Naive thymus-derived CD4-positive, alpha-beta T cell (primary cell): ENCODE measurements around the gene PCSK4. TPM values are rescaled to one million over a fixed set of nuclear protein-coding genes. Genes with fewer than 3 reads are reported as not detected.

ENCODE experiments used
- ATAC-seq: fragments of 150-1000 bp; cut with Tn5 transposase; 2 replicates; pipeline ENCODE4 v1.10.0; 2021; ENCODE audit warnings: mild to moderate bottlenecking, moderate library complexity
- CTCF ChIA-PET: fragments of 350-600 bp; sonication (Branson Sonifier 250); formaldehyde crosslinking; loops from one replicate; lab custom pipeline; 2021; ENCODE audit warnings: antibody characterized with exemption; lab: Charles Lee
- POLR2A ChIA-PET: fragments of 350-600 bp; sonication (Branson Sonifier 250); formaldehyde crosslinking; loops from one replicate; lab custom pipeline; 2021; ENCODE audit warnings: antibody characterized with exemption, inconsistent platforms; lab: Charles Lee
- DNase-seq, 9 donors: peaks; one replicate each; pipeline versions ENCODE4 v3.0.0 to v3.0.0-alpha.2; 2020 to 2022; ENCODE audit warnings: mixed read lengths in 1 of 9
- H3K27ac ChIP-seq: one replicate; pipeline ENCODE4 v1.7.0; 2013; ENCODE audit warnings: mild to moderate bottlenecking, low read depth, low read length, moderate library complexity
- H3K27me3 ChIP-seq, 2 donors: one replicate each; pipeline ENCODE4 v1.7.0; 2013; ENCODE audit warnings: low read length in 2 of 2, mild to moderate bottlenecking in 2 of 2, moderate library complexity in 2 of 2; ENCODE audit not compliant: control insufficient read depth in 2 of 2, insufficient read depth in 2 of 2
- H3K36me3 ChIP-seq, 3 experiments: 1 replicate in 2 of 3; 2 replicates in 1 of 3; pipeline ENCODE4 v1.7.0; 2013; ENCODE audit warnings: low read length in 3 of 3, mild to moderate bottlenecking in 3 of 3, moderate library complexity in 1 of 3; ENCODE audit not compliant: insufficient read depth in 3 of 3, control insufficient read depth in 2 of 3
- H3K4me1 ChIP-seq, 2 donors: one replicate each; pipeline ENCODE4 v1.7.0; 2013; ENCODE audit warnings: low read length in 2 of 2, mild to moderate bottlenecking in 2 of 2, moderate library complexity in 1 of 2; ENCODE audit not compliant: control insufficient read depth in 2 of 2, insufficient read depth in 2 of 2
- H3K4me3 ChIP-seq: 2 replicates; pipeline ENCODE4 v1.7.0; 2013; ENCODE audit warnings: mild to moderate bottlenecking, low read length
- H3K9me3 ChIP-seq, 3 experiments: 1 replicate in 2 of 3; 2 replicates in 1 of 3; pipeline ENCODE4 v1.7.0; 2013; ENCODE audit warnings: low read length in 3 of 3; ENCODE audit not compliant: control insufficient read depth in 2 of 3
- H3K27ac Mint-ChIP-seq, 9 donors: one replicate each; pipeline ENCODE4 v1.8.0; 2020 to 2022; ENCODE audit warnings: mixed read lengths in 9 of 9, mild to moderate bottlenecking in 8 of 9, moderate library complexity in 5 of 9, inconsistent platforms in 2 of 9
- H3K27me3 Mint-ChIP-seq, 5 donors: one replicate each; pipeline ENCODE4 v1.8.0; 2021 to 2022; ENCODE audit warnings: mixed read lengths in 5 of 5, mild to moderate bottlenecking in 1 of 5
- H3K36me3 Mint-ChIP-seq, 5 donors: one replicate each; pipeline ENCODE4 v1.8.0; 2020 to 2022; ENCODE audit warnings: mixed read lengths in 5 of 5, mild to moderate bottlenecking in 3 of 5, inconsistent platforms in 1 of 5
- H3K4me1 Mint-ChIP-seq, 7 donors: one replicate each; pipeline ENCODE4 v1.8.0; 2020 to 2022; ENCODE audit warnings: mixed read lengths in 7 of 7, mild to moderate bottlenecking in 3 of 7, inconsistent platforms in 1 of 7
- H3K4me3 Mint-ChIP-seq, 10 donors: one replicate each; pipeline ENCODE4 v1.8.0; 2020 to 2022; ENCODE audit warnings: mild to moderate bottlenecking in 10 of 10, mixed read lengths in 10 of 10, moderate library complexity in 6 of 10, inconsistent platforms in 2 of 10
- H3K9me3 Mint-ChIP-seq, 11 donors: one replicate each; pipeline ENCODE4 v1.8.0; 2020 to 2022; ENCODE audit warnings: mixed read lengths in 11 of 11, mild to moderate bottlenecking in 4 of 11, inconsistent platforms in 1 of 11, moderate library complexity in 1 of 11
- intact Hi-C, 2 donors: fragments of 100-400 bp; cut with micrococcal nuclease; formaldehyde crosslinking; loops; one replicate each; pipeline ENCODE4 v1.15.1; 2023
- polyA plus RNA-seq, 2 donors: library from polyadenylated mRNA; unstranded; fragments of 300-500 nt; fragmentation: Illumina TruSeq; gene quantifications; one replicate each; pipeline ENCODE4 v1.2.3, GENCODE V29; 2021
- total RNA-seq, 6 experiments: library from RNA in 5 of 6; stranded (reverse) in 5 of 6; gene quantifications; 1 replicate in 5 of 6; 2 replicates in 1 of 6; pipeline ENCODE4 v1.2.3 and lab custom pipeline; 2021 to 2026

The PCSK4 gene
- total and polyA plus RNA-seq, 7 experiments from 2014 or later: 0.64 to 10.8 (median 7.4) TPM

DNA sequence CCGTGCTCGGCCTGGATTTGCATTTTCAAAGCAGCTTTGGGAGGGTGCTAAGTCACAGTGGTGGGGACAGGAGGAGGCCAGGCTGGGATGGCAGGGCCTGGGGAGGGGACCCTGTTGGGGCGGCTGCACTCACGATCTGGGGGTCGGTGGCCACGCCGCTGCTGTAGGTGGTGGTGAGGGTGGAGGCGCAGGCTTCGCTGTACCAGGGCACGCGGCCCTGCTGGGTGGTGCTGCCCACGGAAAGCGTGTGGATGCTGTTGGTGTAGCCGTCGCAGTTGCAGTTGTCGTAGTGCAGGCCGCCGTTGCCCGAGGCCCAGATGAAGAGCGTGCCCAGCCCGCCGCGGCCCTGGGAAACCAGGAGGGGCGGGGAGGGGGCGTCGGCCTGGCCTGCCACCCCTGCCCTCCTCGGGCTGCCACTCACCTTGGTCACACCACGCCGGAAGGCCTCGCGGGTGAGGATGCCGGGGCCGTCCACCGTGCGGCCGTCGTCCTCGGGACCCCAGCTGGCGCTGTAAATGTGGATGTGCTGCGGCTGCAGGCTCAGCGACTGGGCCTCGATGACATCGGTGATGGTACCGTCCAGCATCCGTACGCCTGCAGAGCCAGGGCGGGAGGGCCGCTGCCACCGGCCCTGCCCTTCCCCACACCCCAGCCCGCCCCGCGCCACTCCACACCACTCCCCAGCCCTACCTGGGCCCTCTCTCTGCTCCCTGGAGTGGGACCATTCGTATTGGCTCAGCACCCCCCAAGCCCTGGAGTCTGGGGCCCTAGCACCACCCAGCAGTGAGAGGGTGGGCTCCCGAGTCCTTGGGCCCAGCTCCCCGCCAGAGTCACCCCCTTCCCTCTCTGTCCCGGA lies 3.2 kb downstream of the PCSK4 start:
- H3K4me1 Mint-ChIP-seq: peaks cover 7 to 16% (median 14%) of the 10 kb centered on the region in 7 donors
- no peak for DNase-seq
- intact Hi-C loops: no loop called here
- no peak overlapping the region for H3K27ac Mint-ChIP-seq
- H3K9me3 ChIP-seq: no peaks in the 10 kb centered on the region
- no peak overlapping the region for H3K4me3 Mint-ChIP-seq
- H3K27me3 ChIP-seq: no peaks in the 10 kb centered on the region
- no peak for ATAC-seq
- H3K27ac ChIP-seq: no peak overlapping the region
- H3K27me3 Mint-ChIP-seq: peaks cover 0 to 8% (median 0%) of the 10 kb centered on the region in 5 donors
- ChIA-PET POLR2A (no interaction called here), CTCF (no interaction called here)
- H3K4me3 ChIP-seq: no peak overlapping the region
- H3K36me3 ChIP-seq: no peaks in the 10 kb centered on the region
- peaks cover 9 to 10% of the 10 kb centered on the region in 2 donors for H3K4me1 ChIP-seq
- H3K36me3 Mint-ChIP-seq: no peaks in the 10 kb centered on the region
- peaks cover 0 to 2% (median 0%) of the 10 kb centered on the region in 11 donors for H3K9me3 Mint-ChIP-seq

DNA sequence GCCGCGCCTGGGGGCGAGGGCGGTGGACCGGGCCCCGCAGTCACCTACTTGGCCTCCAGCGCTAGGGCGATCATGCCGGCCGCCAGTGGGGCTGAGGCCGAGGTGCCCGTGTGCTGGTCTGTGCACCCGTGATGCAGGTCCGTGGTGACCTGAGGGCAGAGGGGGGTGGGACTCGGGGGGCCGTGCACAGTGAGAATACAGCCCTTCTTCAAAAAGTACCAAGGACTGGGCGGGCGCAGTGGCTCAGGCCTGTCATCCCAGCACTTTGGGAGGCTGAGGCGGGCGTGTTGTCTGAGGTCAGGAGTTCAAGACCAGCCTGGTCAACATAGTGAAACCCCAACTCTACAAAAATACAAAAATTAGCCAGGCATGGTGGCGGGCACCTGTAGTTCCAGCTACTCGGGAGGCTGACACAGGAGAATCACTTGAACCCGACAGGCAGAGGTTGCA lies 6.1 kb downstream of the PCSK4 start:
- no peak overlapping the region for H3K27ac ChIP-seq
- H3K36me3 ChIP-seq: no peaks in the 10 kb centered on the region
- peaks cover 3 to 9% (median 4%) of the 10 kb centered on the region in 7 donors for H3K4me1 Mint-ChIP-seq
- H3K4me3 Mint-ChIP-seq: no peak overlapping the region
- DNase-seq (no peak), ATAC-seq (no peak)
- intact Hi-C loops: no loop called here
- peaks cover 0 to 3% (median 2%) of the 10 kb centered on the region in 5 donors for H3K36me3 Mint-ChIP-seq
- H3K4me3 ChIP-seq: no peak overlapping the region
- CTCF ChIA-PET: no interaction called here
- H3K27me3 ChIP-seq: no peaks in the 10 kb centered on the region
- no peaks in the 10 kb centered on the region for H3K9me3 ChIP-seq
- H3K27ac Mint-ChIP-seq: no peak overlapping the region
- peaks cover 0 to 3% (median 0%) of the 10 kb centered on the region in 5 donors for H3K27me3 Mint-ChIP-seq
- H3K9me3 Mint-ChIP-seq: no peaks in the 10 kb centered on the region
- POLR2A ChIA-PET: no interaction called here
- no peaks in the 10 kb centered on the region for H3K4me1 ChIP-seq

DNA sequence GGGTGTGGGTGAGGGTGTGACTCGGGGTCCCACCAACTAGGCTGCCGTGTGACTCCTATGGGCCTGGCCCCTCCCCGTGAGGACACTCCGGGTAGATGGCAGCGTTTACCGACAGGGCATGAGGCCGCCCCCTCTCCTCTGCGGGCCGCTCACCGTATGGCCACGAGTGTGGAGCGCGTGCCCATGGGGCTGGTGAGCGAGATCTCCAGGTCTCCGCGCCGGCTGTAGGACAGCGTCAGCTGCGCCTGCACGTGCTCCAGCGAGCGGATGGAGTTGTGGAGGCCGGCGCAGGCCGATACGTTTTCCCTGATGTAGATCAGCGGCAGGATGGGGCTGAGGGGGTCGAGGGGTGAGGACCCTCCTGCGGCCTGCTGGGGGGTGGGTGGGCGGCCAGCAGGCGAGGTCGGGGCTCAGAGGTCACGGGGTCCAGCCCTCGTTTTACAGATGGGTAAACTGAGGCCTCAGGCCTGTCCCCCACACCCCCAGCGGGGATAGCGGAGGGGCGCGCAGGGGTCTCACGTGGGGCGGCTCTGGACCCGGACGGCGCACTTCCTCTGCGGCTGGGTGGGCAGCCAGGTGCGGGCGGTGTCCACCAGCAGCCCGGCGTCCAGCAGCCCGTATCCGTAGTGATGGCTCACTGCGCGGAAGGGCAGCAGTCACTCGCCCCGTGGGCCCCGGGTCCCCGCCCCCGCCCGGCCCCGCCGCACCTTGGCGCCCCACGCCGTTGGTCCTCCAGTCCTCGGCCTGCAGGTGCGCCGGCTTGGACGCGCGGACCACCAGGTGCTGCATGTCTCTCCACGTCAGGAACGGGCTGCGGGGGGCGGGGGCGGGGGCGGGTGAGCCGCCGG lies 6.8 kb downstream of the PCSK4 start:
- ATAC-seq (no peak), DNase-seq (no peak)
- Histone ChIP-seq H3K4me1 (peaks cover under 1 to 2% of the 10 kb centered on the region in 2 donors), H3K36me3 (no peaks in the 10 kb centered on the region), H3K9me3 (no peaks in the 10 kb centered on the region), H3K27ac (no peak overlapping the region), H3K4me3 (no peak overlapping the region), H3K27me3 (no peaks in the 10 kb centered on the region)
- intact Hi-C loops: no loop called here
- CTCF ChIA-PET: no interaction called here
- POLR2A ChIA-PET: no interaction called here
- no peak overlapping the region for H3K27ac Mint-ChIP-seq
- peaks cover 4 to 11% (median 7%) of the 10 kb centered on the region in 7 donors for H3K4me1 Mint-ChIP-seq
- H3K36me3 Mint-ChIP-seq: peaks cover 0 to 5% (median 4%) of the 10 kb centered on the region in 5 donors
- peaks cover 0 to 3% (median 0%) of the 10 kb centered on the region in 5 donors for H3K27me3 Mint-ChIP-seq
- no peaks in the 10 kb centered on the region for H3K9me3 Mint-ChIP-seq
- no peak overlapping the region for H3K4me3 Mint-ChIP-seq

DNA sequence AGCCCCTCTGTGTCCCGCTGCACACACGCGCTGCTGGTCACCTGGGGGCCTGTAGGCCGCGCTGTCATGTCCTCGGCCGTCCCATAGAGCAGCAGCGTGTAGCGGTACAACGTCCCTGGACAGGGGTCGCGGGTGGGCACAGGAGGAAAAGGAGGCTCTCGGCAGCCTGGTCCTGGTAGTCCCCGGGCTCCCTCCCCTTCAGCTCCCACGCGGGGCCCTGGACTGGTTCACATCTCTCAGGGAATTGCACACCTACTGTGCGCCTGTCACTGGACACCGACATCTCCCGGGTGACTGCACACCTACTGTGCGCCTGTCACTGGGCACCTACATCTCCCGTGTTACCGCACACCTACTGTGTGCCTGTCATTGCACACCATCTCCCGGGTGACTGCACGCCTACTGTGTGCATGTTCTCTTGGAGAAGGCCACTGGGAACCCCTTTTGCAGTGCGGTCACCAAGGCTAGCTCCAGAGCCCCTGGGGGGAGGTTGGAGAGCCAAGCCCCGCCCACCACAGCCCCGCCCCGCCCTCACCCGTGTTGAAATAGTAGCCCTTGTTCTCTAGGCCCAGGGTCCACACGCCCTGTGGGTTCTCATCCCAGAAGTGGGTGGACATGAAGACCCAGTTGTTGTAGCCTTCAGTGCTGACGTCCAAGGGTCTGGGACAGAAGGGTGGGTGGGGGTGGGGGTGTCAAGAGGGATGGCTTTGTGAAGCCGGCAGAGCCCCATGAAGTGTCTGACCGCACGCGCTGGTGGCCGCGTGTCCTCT lies 7.6 kb downstream of the PCSK4 start:
- Mint-ChIP-seq H3K9me3 (no peaks in the 10 kb centered on the region), H3K4me1 (peaks cover 4 to 14% (median 10%) of the 10 kb centered on the region in 7 donors), H3K36me3 (peaks cover 0 to 5% (median 4%) of the 10 kb centered on the region in 5 donors), H3K27ac (no peak overlapping the region), H3K27me3 (peaks cover 0 to 3% (median 0%) of the 10 kb centered on the region in 5 donors), H3K4me3 (no peak overlapping the region)
- Histone ChIP-seq H3K27me3 (no peaks in the 10 kb centered on the region), H3K4me1 (peaks cover 6 to 8% of the 10 kb centered on the region in 2 donors), H3K36me3 (no peaks in the 10 kb centered on the region), H3K27ac (no peak overlapping the region), H3K9me3 (no peaks in the 10 kb centered on the region), H3K4me3 (no peak overlapping the region)
- no peak for DNase-seq
- ATAC-seq: no peak
- POLR2A ChIA-PET: no interaction called here
- CTCF ChIA-PET: no interaction called here
- intact Hi-C loops: no loop called here

DNA sequence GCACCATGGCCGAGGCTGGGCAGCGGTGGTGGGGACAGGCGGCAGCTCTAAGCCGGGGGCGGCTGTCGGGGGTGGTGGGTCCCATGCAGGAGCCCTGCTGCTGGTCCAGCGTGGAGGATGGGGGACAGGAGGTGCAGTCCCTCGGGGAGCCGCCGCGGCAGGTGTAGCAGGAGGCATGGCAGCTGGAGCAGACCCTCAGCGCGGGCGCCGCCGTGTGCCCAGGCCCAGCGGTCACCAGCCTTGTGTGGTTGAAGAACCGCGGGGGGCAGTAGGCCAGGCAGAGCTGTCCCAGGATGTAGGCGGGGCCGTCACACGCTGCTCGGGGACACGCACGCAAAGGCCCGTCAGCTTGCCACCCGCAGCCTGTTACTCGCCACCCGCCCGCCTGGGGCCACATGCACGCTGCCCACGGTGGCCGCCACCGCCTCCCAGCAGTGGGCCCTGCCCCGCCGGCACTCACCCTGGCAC lies 8.2 kb downstream of the PCSK4 start:
- Mint-ChIP-seq H3K27me3 (peaks cover 0 to 3% (median 0%) of the 10 kb centered on the region in 5 donors), H3K9me3 (no peaks in the 10 kb centered on the region), H3K4me3 (no peak overlapping the region), H3K4me1 (peaks cover 10 to 20% (median 15%) of the 10 kb centered on the region in 7 donors), H3K36me3 (peaks cover 0 to 8% (median 4%) of the 10 kb centered on the region in 5 donors), H3K27ac (no peak overlapping the region)
- Histone ChIP-seq H3K27ac (no peak overlapping the region), H3K4me3 (no peak overlapping the region), H3K36me3 (no peaks in the 10 kb centered on the region), H3K4me1 (peaks cover 6 to 12% of the 10 kb centered on the region in 2 donors), H3K27me3 (no peaks in the 10 kb centered on the region), H3K9me3 (no peaks in the 10 kb centered on the region)
- DNase-seq (no peak), ATAC-seq (no peak)
- intact Hi-C loops: no loop called here
- POLR2A ChIA-PET: no interaction called here
- CTCF ChIA-PET: no interaction called here

DNA sequence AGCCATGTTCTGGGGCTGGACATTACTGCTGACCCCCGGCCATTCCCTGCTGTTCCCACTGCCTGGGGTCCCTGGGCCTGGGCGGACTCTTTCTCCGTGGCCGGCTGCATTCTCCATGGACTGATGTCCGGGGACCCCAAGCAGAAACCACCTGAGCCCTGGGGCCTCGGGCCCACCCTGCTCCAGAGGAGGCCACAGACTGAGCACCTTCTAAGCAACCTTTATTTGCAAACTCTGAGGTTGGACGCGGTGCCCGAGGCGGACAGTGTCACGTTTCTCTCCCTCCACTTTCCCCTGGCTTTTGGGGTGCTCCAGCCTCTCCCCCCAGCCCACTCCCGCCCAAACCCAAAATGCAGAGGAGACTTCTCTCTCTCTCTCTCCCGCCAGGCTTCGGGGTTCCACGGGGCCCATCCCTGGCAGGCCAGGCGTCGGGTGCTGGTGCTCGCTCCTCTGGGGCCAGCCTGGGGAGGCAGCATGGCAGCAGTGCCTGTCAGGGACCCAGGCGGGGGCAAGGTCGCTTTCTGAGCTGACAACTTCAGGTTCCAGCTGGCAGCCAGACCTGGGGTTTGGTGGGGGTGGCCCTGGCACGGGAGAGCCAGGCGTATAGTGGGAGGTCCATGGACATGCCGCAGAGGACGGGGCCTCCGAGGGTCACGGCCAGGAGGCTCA lies 8.8 kb downstream of the PCSK4 start:
- peaks cover 6 to 12% of the 10 kb centered on the region in 2 donors for H3K4me1 ChIP-seq
- ChIA-PET POLR2A (no interaction called here), CTCF (no interaction called here)
- H3K27ac Mint-ChIP-seq: no peak overlapping the region
- H3K27me3 Mint-ChIP-seq: peaks cover 0 to 3% (median 0%) of the 10 kb centered on the region in 5 donors
- no peaks in the 10 kb centered on the region for H3K9me3 Mint-ChIP-seq
- no peaks in the 10 kb centered on the region for H3K9me3 ChIP-seq
- no peak overlapping the region for H3K4me3 ChIP-seq
- ATAC-seq (no peak), DNase-seq (no peak)
- peaks cover 11 to 22% (median 15%) of the 10 kb centered on the region in 7 donors for H3K4me1 Mint-ChIP-seq
- H3K27me3 ChIP-seq: no peaks in the 10 kb centered on the region
- no peak overlapping the region for H3K4me3 Mint-ChIP-seq
- H3K36me3 Mint-ChIP-seq: peaks cover 0 to 8% (median 4%) of the 10 kb centered on the region in 5 donors
- peaks cover 0 to 3% (median 0%) of the 10 kb centered on the region in 3 experiments for H3K36me3 ChIP-seq
- H3K27ac ChIP-seq: no peak overlapping the region
- intact Hi-C loops: no loop called here
